Muscle of leg (tissue), 11 donors: ENCODE data around the gene MRPL24. TPM values are rescaled to one million over a fixed set of nuclear protein-coding genes. Genes with fewer than 3 reads are reported as not detected.

ENCODE experiments used
- DNase-seq: peaks from one replicate; pipeline ENCODE4 v3.0.0; 2013
- H3K27ac ChIP-seq: one replicate; pipeline ENCODE4 v1.5.1; 2013; ENCODE audit warnings: mild to moderate bottlenecking, low read length, control low read depth
- H3K27me3 ChIP-seq: one replicate; pipeline ENCODE4 v1.6.1; 2013; ENCODE audit warnings: low read length; ENCODE audit not compliant: control insufficient read depth, insufficient read depth
- H3K36me3 ChIP-seq: one replicate; pipeline ENCODE4 v1.6.1; 2013; ENCODE audit warnings: low read length; ENCODE audit not compliant: control insufficient read depth, insufficient read depth
- H3K4me1 ChIP-seq: one replicate; pipeline ENCODE4 v1.6.1; 2013; ENCODE audit warnings: low read length; ENCODE audit not compliant: control insufficient read depth, insufficient read depth
- H3K4me3 ChIP-seq: one replicate; pipeline ENCODE4 v1.5.1; 2013; ENCODE audit warnings: low read length, control low read depth
- H3K9me3 ChIP-seq: replicated peaks from 2 replicates; pipeline ENCODE4 v1.6.1; 2013; ENCODE audit warnings: low read depth, low read length; ENCODE audit not compliant: control insufficient read depth
- WGBS: methylation state at CpG from one replicate; pipeline ENCODE4 v1.1.5; 2013; ENCODE audit warnings: missing lambda C conversion rate; ENCODE audit not compliant: insufficient coverage; 5-methylcytosine and 5-hydroxymethylcytosine counted together
- polyA plus RNA-seq, 8 donors: library from polyadenylated mRNA; unstranded; fragments of 120-200 nt; gene quantifications; one replicate each; pipeline versions ENCODE4 v1.2.1 to v1.2.3, GENCODE V29; 2013; ENCODE audit warnings: inconsistent platforms in 1 of 8, low replicate concordance in 1 of 8; ENCODE audit not compliant: insufficient read length in 8 of 8, insufficient read depth in 1 of 8
- total RNA-seq: library from RNA; stranded (reverse); fragments of 120-200 nt; gene quantifications from one replicate; pipeline ENCODE4 v1.2.4, GENCODE V29; 2013

MRPL24 gene
- total and polyA plus RNA-seq, 9 donors, result 64.7 to 74.0 (median 68.9) TPM

DNA sequence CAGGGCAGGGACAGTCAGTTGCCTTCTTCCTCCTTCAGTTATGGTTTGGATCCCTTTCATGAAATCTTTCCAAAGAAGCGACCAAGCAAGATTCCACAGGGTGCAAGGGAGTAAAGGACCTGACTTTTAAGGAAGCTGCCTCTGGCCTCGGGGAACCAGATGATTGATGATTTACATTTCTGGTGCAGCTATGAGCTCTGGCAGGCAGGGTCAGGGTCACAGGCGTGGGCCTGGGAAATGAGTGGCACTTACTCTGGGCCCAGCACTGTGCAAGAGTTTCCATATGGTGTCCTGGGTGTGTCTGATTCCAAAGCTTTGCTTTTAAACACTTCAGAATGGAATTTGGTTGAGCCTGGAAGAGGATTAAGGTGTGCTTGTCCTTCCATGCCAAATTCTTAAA, 28.3 kb downstream of the MRPL24 start:
- Histone ChIP-seq H3K27ac (no peak overlapping the region), H3K27me3 (peaks cover 4% of the 10 kb centered on the region), H3K9me3 (no peaks in the 10 kb centered on the region), H3K4me1 (peaks cover 50% of the 10 kb centered on the region), H3K36me3 (peaks cover 3% of the 10 kb centered on the region), H3K4me3 (no peak overlapping the region)
- no peak for DNase-seq
- 39% methylated on average over 2 of the region's 3 CpGs for WGBS

GRCh38 chr1:156711011-156711817, 29.7 kb downstream of the MRPL24 start:
- DNase-seq, result peak; percentile 88
- H3K9me3 ChIP-seq, result no peaks in the 10 kb centered on the region
- H3K27ac ChIP-seq, result peak overlapping the region; percentile 94
- H3K36me3 ChIP-seq, result peaks cover 3% of the 10 kb centered on the region
- H3K4me1 ChIP-seq, result peaks cover 64% of the 10 kb centered on the region
- 11% methylated on average over 1 of the region's 9 CpGs for WGBS
- peaks cover 4% of the 10 kb centered on the region for H3K27me3 ChIP-seq
- no peak overlapping the region for H3K4me3 ChIP-seq

- DNase-seq, result peak; percentile 77
- no peaks in the 10 kb centered on the region for H3K9me3 ChIP-seq
- H3K36me3 ChIP-seq, result no peaks in the 10 kb centered on the region
- peak overlapping the region; percentile 94 for H3K27ac ChIP-seq
- H3K27me3 ChIP-seq, result peaks cover 15% of the 10 kb centered on the region
- H3K4me3 ChIP-seq, result no peak overlapping the region
- H3K4me1 ChIP-seq, result peaks cover 77% of the 10 kb centered on the region
- WGBS, result 61% methylated on average over 6 of the region's 11 CpGs
These were observed 31.0 kb downstream of the MRPL24 start for GRCh38 chr1:156709757-156710489.

DNA sequence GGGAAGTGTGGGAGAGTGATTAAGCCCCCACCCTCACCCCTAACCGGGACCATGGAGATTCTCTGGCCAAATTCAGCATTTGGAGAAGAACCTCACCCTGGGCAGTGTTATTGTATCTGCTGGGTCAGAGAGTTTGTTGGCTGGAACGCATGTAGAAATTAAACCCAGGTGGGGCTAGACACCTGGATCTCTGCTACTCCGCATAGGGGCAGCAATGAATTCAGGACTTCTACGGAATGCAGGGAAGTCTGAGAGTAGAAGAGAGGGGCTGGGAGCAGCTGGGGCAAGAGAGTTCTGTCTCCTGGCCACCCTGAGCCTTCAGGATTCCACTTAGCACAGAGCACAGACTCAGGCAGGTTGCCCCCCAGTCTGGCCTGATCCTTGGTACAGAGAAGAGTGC, 31.9 kb downstream of the MRPL24 start:
- H3K4me3 ChIP-seq, result no peak overlapping the region
- peak overlapping the region; percentile 94 for H3K27ac ChIP-seq
- H3K36me3 ChIP-seq, result no peaks in the 10 kb centered on the region
- peak; percentile 29 for DNase-seq
- peaks cover 86% of the 10 kb centered on the region for H3K4me1 ChIP-seq
- H3K9me3 ChIP-seq, result no peaks in the 10 kb centered on the region
- H3K27me3 ChIP-seq, result peaks cover 24% of the 10 kb centered on the region
- WGBS, result 30% methylated on average over 3 of the region's 4 CpGs

GRCh38 chr1:156708218-156708661, 32.6 kb downstream of the MRPL24 start:
- Histone ChIP-seq H3K36me3 (no peaks in the 10 kb centered on the region), H3K27ac (peak overlapping the region; percentile 94), H3K27me3 (peaks cover 31% of the 10 kb centered on the region), H3K4me1 (peaks cover 94% of the 10 kb centered on the region), H3K9me3 (no peaks in the 10 kb centered on the region), H3K4me3 (no peak overlapping the region)
- WGBS, result 18% methylated on average over 2 of the region's 4 CpGs
- peak; percentile 64 for DNase-seq

GRCh38 chr1:156707417-156708217, 33.3 kb downstream of the MRPL24 start:
- peaks cover 35% of the 10 kb centered on the region for H3K27me3 ChIP-seq
- H3K36me3 ChIP-seq, result no peaks in the 10 kb centered on the region
- no peak overlapping the region for H3K4me3 ChIP-seq
- 0% methylated on average over 1 of the region's 8 CpGs for WGBS
- peak; percentile 95 for DNase-seq
- H3K4me1 ChIP-seq, result peaks cover 98% of the 10 kb centered on the region
- peak overlapping the region; percentile 94 for H3K27ac ChIP-seq
- no peaks in the 10 kb centered on the region for H3K9me3 ChIP-seq

GRCh38 chr1:156706657-156707416, 34.1 kb downstream of the MRPL24 start:
- Histone ChIP-seq H3K27me3 (peaks cover 35% of the 10 kb centered on the region), H3K9me3 (no peaks in the 10 kb centered on the region), H3K4me3 (peak overlapping the region; percentile 75), H3K36me3 (no peaks in the 10 kb centered on the region), H3K4me1 (peaks cover 92% of the 10 kb centered on the region), H3K27ac (peak overlapping the region; percentile 94)
- peak; percentile 97 for DNase-seq
- 2% methylated on average over 27 of the region's 29 CpGs for WGBS

- WGBS, result under 1% methylated on average over 28 of the region's 45 CpGs
These were observed 34.8 kb downstream of the MRPL24 start for GRCh38 chr1:156705918-156706656.

More at GRCh38 chr1:156705918-156706656, 34.8 kb downstream of the MRPL24 start:
- no peaks in the 10 kb centered on the region for H3K9me3 ChIP-seq
- DNase-seq, result peak; percentile 93
- H3K4me3 ChIP-seq, result peak overlapping the region; percentile 75
- no peaks in the 10 kb centered on the region for H3K36me3 ChIP-seq
- H3K4me1 ChIP-seq, result peaks cover 86% of the 10 kb centered on the region
- H3K27ac ChIP-seq, result peak overlapping the region; percentile 94
- H3K27me3 ChIP-seq, result peaks cover 35% of the 10 kb centered on the region
